Smooth muscle cell (in vitro differentiated cells): ENCODE data around the gene TPRG1L. TPM values are rescaled to one million over a fixed set of nuclear protein-coding genes. Genes with fewer than 3 reads are reported as not detected.

Experiments
- DNase-seq: peaks from one replicate; lab custom pipeline; 2025; ENCODE audit not compliant: unreplicated experiment; lab: John Stamatoyannopoulos, UW
- H2AFZ ChIP-seq: fragments of 200-600 bp; sonication (generic); 2 replicates; pipeline ENCODE4 v1.6.0; 2016; ENCODE audit warnings: antibody characterized with exemption, low read depth, mild to moderate bottlenecking
- H3F3A ChIP-seq: fragments of 200-600 bp; sonication (generic); 2 replicates; pipeline ENCODE4 v1.6.0; 2017; ENCODE audit warnings: antibody characterized with exemption, low read depth
- H3K27ac ChIP-seq: fragments of 200-600 bp; sonication (generic); 2 replicates; pipeline ENCODE4 v1.5.1; 2016; ENCODE audit warnings: low read depth, mild to moderate bottlenecking
- H3K27me3 ChIP-seq: fragments of 200-600 bp; sonication (generic); 2 replicates; pipeline ENCODE4 v1.6.1; 2016; ENCODE audit warnings: low read depth, mild to moderate bottlenecking
- H3K36me3 ChIP-seq: fragments of 200-600 bp; sonication (generic); 2 replicates; pipeline ENCODE4 v1.5.1; 2016; ENCODE audit warnings: low read depth
- H3K4me1 ChIP-seq: fragments of 200-600 bp; sonication (generic); 2 replicates; pipeline ENCODE4 v1.5.1; 2016; ENCODE audit warnings: low read depth
- H3K4me2 ChIP-seq: fragments of 200-600 bp; sonication (generic); 2 replicates; pipeline ENCODE4 v1.6.0; 2016; ENCODE audit warnings: mild to moderate bottlenecking
- H3K4me3 ChIP-seq: fragments of 200-600 bp; sonication (generic); 2 replicates; pipeline ENCODE4 v1.5.1; 2016; ENCODE audit warnings: mild to moderate bottlenecking
- H3K79me2 ChIP-seq: fragments of 200-600 bp; sonication (generic); 2 replicates; pipeline ENCODE4 v1.6.0; 2016; ENCODE audit warnings: low read depth, mild to moderate bottlenecking
- H3K9ac ChIP-seq: fragments of 200-600 bp; sonication (generic); 2 replicates; pipeline ENCODE4 v1.6.0; 2016; ENCODE audit warnings: low read depth
- H3K9me3 ChIP-seq: fragments of 200-600 bp; sonication (generic); replicated peaks from 2 replicates; pipeline ENCODE4 v1.5.1; 2016; ENCODE audit warnings: low read depth
- H4K20me1 ChIP-seq: fragments of 200-600 bp; sonication (generic); 2 replicates; pipeline ENCODE4 v1.6.0; 2016; ENCODE audit warnings: low read depth
- CTCF ChIP-seq: fragments of 200-600 bp; sonication (generic); IDR thresholded peaks from 2 replicates; pipeline ENCODE4 v1.5.1; 2017; ENCODE audit warnings: borderline replicate concordance, mild to moderate bottlenecking, antibody characterized with exemption; ENCODE audit not compliant: insufficient read depth, poor library complexity, severe bottlenecking
- WGBS: methylation state at CpG from one replicate; pipeline ENCODE4 v1.1.7; 2016; ENCODE audit warnings: low lambda C conversion rate; 5-methylcytosine and 5-hydroxymethylcytosine counted together
- polyA plus RNA-seq: library from polyadenylated mRNA; unstranded; fragments of >200 nt; fragmentation: Nextera tagmentation; extraction: Ambion mirVana; gene quantifications from 2 replicates; pipeline ENCODE4 v1.2.1, GENCODE V29; 2016
- total RNA-seq: library from RNA; depleted of rRNA; stranded (reverse); fragments of >200 nt; gene quantifications from 2 replicates; pipeline ENCODE4 v1.2.3, GENCODE V29; 2014

The TPRG1L gene
- total and polyA plus RNA-seq, 2 experiments from 2014 or later: 20.7 to 35.0 TPM

- no peak overlapping the region for H3K27ac ChIP-seq
- H2AFZ ChIP-seq: no peak overlapping the region
- 80% methylated on average over 10 of the region's 10 CpGs for WGBS
- H3F3A ChIP-seq: no peaks in the 10 kb centered on the region
- no peak for TF ChIP-seq CTCF
- no peak overlapping the region for H3K4me3 ChIP-seq
- no peaks in the 10 kb centered on the region for H3K27me3 ChIP-seq
- H4K20me1 ChIP-seq: no peaks in the 10 kb centered on the region
- DNase-seq: no peak
- H3K79me2 ChIP-seq: no peaks in the 10 kb centered on the region
- no peaks in the 10 kb centered on the region for H3K36me3 ChIP-seq
- H3K4me1 ChIP-seq: peaks cover 12% of the 10 kb centered on the region
- no peak overlapping the region for H3K4me2 ChIP-seq
- H3K9me3 ChIP-seq: no peaks in the 10 kb centered on the region
- H3K9ac ChIP-seq: no peak overlapping the region
Measured at GRCh38 chr1:3593745-3594144, 31.1 kb upstream of the TPRG1L start.

GRCh38 chr1:3594706-3595377, 30.0 kb upstream of the TPRG1L start:
- Histone ChIP-seq H3F3A (no peaks in the 10 kb centered on the region), H3K4me3 (no peak overlapping the region), H4K20me1 (no peaks in the 10 kb centered on the region), H3K4me2 (no peak overlapping the region), H3K36me3 (no peaks in the 10 kb centered on the region), H3K27ac (no peak overlapping the region), H3K79me2 (no peaks in the 10 kb centered on the region), H3K4me1 (peaks cover 17% of the 10 kb centered on the region), H2AFZ (no peak overlapping the region), H3K9me3 (no peaks in the 10 kb centered on the region), H3K9ac (no peak overlapping the region), H3K27me3 (no peaks in the 10 kb centered on the region)
- no peak for DNase-seq
- TF ChIP-seq CTCF: no peak
- 94% methylated on average over 30 of the region's 31 CpGs for WGBS

- Histone ChIP-seq H3F3A (no peaks in the 10 kb centered on the region), H3K36me3 (no peaks in the 10 kb centered on the region), H3K4me3 (no peak overlapping the region), H4K20me1 (no peaks in the 10 kb centered on the region), H3K4me2 (no peak overlapping the region), H3K4me1 (peaks cover 17% of the 10 kb centered on the region), H3K27ac (no peak overlapping the region), H3K9me3 (no peaks in the 10 kb centered on the region), H3K79me2 (no peaks in the 10 kb centered on the region), H2AFZ (no peak overlapping the region), H3K9ac (no peak overlapping the region), H3K27me3 (no peaks in the 10 kb centered on the region)
- WGBS: 91% methylated on average over 7 of the region's 7 CpGs
- TF ChIP-seq CTCF: no peak
- no peak for DNase-seq
Measured at GRCh38 chr1:3595949-3596348, 28.9 kb upstream of the TPRG1L start.
